ENCODE measurements around the gene ZNF217. TPM values are rescaled to one million over a fixed set of nuclear protein-coding genes. Genes with fewer than 3 reads are reported as not detected.
"Not testable (repeated sequence)": the region's sequence is repeated elsewhere in the genome, so short reads cannot be mapped to it uniquely, and the experiment has no call there.

ZNF217 gene
- total RNA-seq, 4 donors from 2014 or later = 24.9 to 48.8 (median 36.8) TPM

DNA sequence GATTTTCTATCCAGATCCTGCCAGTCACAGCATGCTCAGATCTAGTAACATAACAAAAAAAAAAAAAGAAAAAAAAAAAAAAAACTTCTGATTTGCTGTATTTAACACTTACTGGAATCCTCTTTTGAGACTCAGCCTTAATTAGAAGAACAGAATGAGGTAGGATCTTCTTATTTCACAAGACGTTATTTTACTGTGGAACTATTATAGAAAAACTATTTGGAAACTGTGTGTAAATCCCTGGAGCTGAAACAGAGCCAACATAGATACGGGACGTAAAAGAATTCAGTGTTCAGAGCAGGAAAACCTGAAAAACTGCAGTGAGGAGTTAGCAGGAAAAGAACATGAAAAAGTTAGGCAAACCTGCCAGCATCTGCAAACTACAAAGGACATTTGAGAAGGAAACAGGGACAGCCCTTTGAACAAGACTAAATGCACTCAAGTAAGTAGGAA lies 3.4 kb upstream of the ZNF217 start:
- TF ChIP-seq CTCF (IDR thresholded peaks at IDR 0.05) = no peak
- DNase-seq (ENCODE audit: low spot score) (no peak), ATAC-seq (ENCODE audit: low FRiP score) (no peak)

GRCh38 chr20:53596189-53597001 lies 2.8 kb upstream of the ZNF217 start:
- DNase-seq (ENCODE audit: low spot score); ATAC-seq (ENCODE audit: low FRiP score): not testable (repeated sequence)

DNA sequence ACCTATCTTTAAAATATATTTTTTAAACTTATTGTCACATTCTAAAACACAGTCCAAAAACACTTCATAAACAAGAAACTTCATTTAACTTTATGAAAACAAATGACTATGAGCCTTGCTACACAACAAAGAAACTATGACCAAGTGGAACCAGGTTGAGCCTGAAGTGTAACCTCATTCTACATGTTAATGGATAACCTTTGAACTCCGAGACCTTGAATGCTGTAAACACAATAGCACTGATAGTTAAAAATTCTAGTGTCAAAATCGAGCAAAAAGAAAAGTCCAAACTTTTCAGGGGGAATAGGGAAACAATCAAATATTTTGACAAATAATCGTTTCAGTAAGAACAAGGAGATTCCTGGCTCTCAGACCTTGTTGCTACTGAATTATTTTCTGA lies 2.1 kb upstream of the ZNF217 start:
- not testable (repeated sequence) for DNase-seq (ENCODE audit: low spot score)

GRCh38 chr20:53595018-53595378 lies 1.4 kb upstream of the ZNF217 start:
- no peak for ATAC-seq (ENCODE audit: low FRiP score)
- no peak for TF ChIP-seq CTCF (IDR thresholded peaks at IDR 0.05)
- DNase-seq (ENCODE audit: low spot score) = no peak

More for the DNA sequence above, 2.1 kb upstream of the ZNF217 start:
- ATAC-seq (ENCODE audit: low FRiP score) = not testable (repeated sequence)

DNA sequence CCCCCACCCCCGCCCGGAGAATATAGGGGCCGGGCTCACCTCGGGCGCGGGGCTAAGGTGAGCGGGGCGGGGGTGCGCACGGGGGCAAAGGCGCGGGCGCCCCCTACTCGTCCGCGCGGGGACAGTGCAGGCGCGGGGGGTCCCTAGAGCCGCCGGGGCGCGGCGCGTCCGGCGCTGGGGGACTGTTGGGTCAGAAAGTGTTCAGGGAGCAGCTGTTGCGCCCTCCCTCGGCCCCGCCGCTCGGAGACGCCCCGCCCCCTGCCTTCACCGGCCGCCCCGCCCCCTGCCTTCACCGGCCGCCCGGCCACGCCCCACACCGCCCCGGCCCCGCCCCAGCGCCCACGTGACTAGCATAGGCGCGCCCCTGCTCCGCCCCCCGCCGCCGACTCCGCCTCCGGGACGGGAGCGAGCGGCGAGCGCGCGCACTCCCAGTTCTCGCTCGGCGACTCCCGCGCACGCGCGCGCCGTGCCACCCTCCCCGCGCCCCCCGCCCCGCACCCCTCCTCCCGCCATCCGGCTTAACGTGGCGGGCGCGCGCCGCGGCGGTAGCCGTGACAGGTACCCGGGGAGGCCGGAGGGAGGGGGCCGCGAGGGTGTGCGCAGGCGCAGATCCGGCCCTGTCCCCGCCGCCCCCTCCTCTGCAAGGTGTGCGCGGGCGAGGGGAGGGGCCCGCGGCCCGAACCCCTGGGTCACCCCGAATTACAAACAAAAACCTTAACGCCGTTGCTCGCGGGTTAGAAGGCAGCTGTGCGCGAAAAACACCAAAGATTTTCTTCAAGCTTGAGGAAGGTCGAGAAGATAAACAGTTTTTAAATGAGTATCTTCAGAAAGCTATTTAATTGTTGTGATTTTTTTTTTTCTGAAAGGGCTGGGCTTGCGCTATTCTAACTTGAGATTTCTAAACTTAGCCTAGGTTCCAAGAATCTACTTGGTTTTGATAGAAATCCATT lies 704 bp upstream of the ZNF217 start:
- ATAC-seq (ENCODE audit: low FRiP score) = peak; percentile 80
- DNase-seq (ENCODE audit: low spot score) = peak; percentile 97
- no peak for TF ChIP-seq CTCF (IDR thresholded peaks at IDR 0.05)

DNA sequence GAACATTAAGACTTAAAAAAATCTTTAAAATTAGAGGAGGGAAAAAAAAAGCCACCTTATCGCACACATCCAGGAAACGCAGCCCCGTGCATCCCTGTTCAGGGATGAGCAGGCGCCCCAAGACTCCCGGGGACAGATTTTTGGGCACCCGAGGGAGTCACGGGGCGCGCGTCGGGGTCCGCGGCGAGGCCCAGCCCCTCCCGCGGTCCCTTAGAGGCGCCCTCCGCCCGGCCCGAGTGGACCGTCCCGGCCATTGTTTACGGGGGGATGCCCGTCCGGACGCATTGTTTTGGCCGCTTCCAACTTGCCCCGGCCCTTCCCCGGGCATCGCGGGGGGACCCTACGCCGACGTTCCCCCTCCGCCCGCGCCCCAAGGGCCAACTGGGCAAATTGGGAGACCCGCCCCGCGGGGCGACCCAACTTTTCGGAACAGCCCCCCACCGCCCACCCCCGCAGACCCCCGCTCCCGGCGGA lies 610 bp downstream of the ZNF217 start:
- ATAC-seq (ENCODE audit: low FRiP score) = no peak
- no peak for DNase-seq (ENCODE audit: low spot score)
- TF ChIP-seq CTCF (IDR thresholded peaks at IDR 0.05) = no peak

- DNase-seq (ENCODE audit: low spot score); ATAC-seq (ENCODE audit: low FRiP score): not testable (repeated sequence)
Observed at GRCh38 chr20:53592454-53592991, 1.1 kb downstream of the ZNF217 start.

DNA sequence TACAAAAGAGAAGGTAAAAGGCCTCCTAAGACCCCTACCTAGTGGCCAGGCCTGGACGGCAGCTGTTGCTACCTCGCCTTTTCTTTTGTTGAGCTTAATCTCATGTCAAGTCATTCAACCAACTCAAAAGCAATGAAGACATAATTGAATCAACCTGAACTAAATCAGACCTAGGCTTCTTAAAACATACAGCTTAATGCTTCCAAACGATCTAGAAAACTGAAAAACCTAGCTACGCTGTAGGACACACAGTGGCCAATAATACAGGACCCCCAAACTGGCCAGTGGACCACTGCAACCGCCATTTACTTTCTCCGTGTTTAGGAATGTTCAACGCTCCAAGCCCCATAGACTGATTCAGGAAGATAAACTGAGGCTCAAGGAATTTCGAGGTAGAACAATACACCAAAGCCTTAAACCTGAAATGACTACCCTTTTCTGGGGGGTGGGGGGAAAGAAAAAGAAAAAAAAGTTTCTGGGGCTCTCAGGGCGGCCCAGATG lies 1.6 kb downstream of the ZNF217 start:
- DNase-seq (ENCODE audit: low spot score); ATAC-seq (ENCODE audit: low FRiP score): not testable (repeated sequence)

GRCh38 chr20:53591206-53591741 lies 2.4 kb downstream of the ZNF217 start:
- not testable (repeated sequence) for DNase-seq (ENCODE audit: low spot score); ATAC-seq (ENCODE audit: low FRiP score)

DNA sequence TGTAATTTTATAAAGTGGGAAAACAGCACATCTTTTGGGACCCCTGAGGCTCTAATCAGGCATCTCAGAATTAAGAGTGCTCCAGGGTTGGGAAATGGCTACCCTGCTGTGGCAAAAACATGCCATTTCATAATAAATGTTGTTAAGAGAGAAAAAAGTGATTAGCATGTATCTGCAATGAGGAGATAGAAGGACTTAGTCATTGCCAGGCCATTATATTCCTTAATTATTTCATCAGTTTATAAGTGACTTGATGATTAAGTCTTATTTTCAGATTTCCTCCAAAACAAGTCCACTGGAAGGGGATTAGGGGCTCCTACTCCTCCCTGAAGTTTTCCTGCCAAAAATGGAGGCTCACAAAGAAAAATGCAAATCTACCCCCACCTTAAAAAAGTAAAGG lies 3.0 kb downstream of the ZNF217 start:
- not testable (repeated sequence) for DNase-seq (ENCODE audit: low spot score); ATAC-seq (ENCODE audit: low FRiP score)

DNA sequence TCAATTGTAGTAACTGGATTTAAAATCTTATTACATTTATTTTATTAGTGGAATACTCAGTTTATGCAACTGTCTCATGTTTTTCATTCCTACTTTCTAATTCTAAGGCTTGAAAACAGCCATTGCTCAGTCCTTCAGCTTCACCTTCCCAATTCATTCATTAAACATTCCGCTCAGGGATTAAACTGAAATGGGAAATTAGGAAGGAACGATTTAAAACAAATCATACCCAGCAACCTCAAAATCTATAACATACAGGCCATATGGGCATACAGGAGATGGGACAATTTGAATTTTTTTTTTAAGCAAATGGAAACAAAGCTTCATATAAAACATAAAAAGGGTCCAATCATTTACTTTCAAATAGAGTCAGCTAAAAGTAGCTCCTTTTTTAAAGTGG lies 3.5 kb downstream of the ZNF217 start:
- ATAC-seq (ENCODE audit: low FRiP score) = not testable (repeated sequence)

GRCh38 chr20:53589321-53590065 lies 4.1 kb downstream of the ZNF217 start:
- not testable (repeated sequence) for DNase-seq (ENCODE audit: low spot score); ATAC-seq (ENCODE audit: low FRiP score)

More for the DNA sequence above, 3.5 kb downstream of the ZNF217 start:
- not testable (repeated sequence) for DNase-seq (ENCODE audit: low spot score)
